HG02759 (cell line): Measurements from ENCODE around the gene CCP110.

Experiments used
- ATAC-seq: cut with Tn5 transposase; IDR thresholded peaks from one replicate; pipeline ENCODE4 v1.9.1; 2021; ENCODE audit warnings: mild to moderate bottlenecking, moderate library complexity; ENCODE audit not compliant: unreplicated experiment

Gene CCP110

GRCh38 chr16:19549673-19550072 lies 25.9 kb downstream of the CCP110 start:
- ATAC-seq, result no peak

- ATAC-seq, result peak; percentile 97
Measured at GRCh38 chr16:19555186-19555937, 31.6 kb downstream of the CCP110 start, which contains the start of gene VPS35L. VPS35L (plus strand) TSS chr16:19555703; CDS start chr16:19555730, 27 bp downstream.

- ATAC-seq, result no peak
Measured at GRCh38 chr16:19555938-19556771, 32.4 kb downstream of the CCP110 start.

- no peak for ATAC-seq
Measured at GRCh38 chr16:19559242-19559910, 35.6 kb downstream of the CCP110 start.

- no peak for ATAC-seq
Measured at GRCh38 chr16:19560078-19560477, 36.3 kb downstream of the CCP110 start.

GRCh38 chr16:19563377-19563776 lies 39.6 kb downstream of the CCP110 start:
- no peak for ATAC-seq

- ATAC-seq, result no peak
Measured at GRCh38 chr16:19566362-19566761, 42.6 kb downstream of the CCP110 start.

- ATAC-seq, result no peak
Measured at GRCh38 chr16:19567560-19567959, 43.8 kb downstream of the CCP110 start.

GRCh38 chr16:19573997-19574396 lies 50.3 kb downstream of the CCP110 start:
- no peak for ATAC-seq

- no peak for ATAC-seq
Measured at GRCh38 chr16:19574615-19575014, 50.9 kb downstream of the CCP110 start.

GRCh38 chr16:19578378-19578971 lies 54.7 kb downstream of the CCP110 start:
- ATAC-seq, result no peak

- no peak for ATAC-seq
Measured at GRCh38 chr16:19582050-19582831, 58.5 kb downstream of the CCP110 start.

GRCh38 chr16:19583665-19584300 lies 60.0 kb downstream of the CCP110 start:
- ATAC-seq, result no peak

- no peak for ATAC-seq
Measured at GRCh38 chr16:19588661-19589060, 64.9 kb downstream of the CCP110 start.

- ATAC-seq, result no peak
Measured at GRCh38 chr16:19589106-19589505, 65.4 kb downstream of the CCP110 start.

- no peak for ATAC-seq
Measured at GRCh38 chr16:19589771-19590302, 66.1 kb downstream of the CCP110 start.

- ATAC-seq, result no peak
Measured at GRCh38 chr16:19595043-19595767, 71.5 kb downstream of the CCP110 start.

- no peak for ATAC-seq
Measured at GRCh38 chr16:19598805-19599510, 75.2 kb downstream of the CCP110 start.
